K562 (cell line): ENCODE results near the gene GJD4. TPM values are rescaled to one million over a fixed set of nuclear protein-coding genes. Genes with fewer than 3 reads are reported as not detected.

Experiments used
- ATAC-seq: fragments of 200-7000 bp; cut with Tn5 transposase; 3 replicates; pipeline ENCODE4 v1.9.1; 2020; ENCODE audit warnings: moderate library complexity
- BruUV-seq: library from RNA; stranded (reverse); fragments of 400-500 nt; replicated peaks from 2 replicates; lab custom pipeline; 2021; lab: Mats Ljungman, UMichigan
- CTCF ChIA-PET: fragments of 300-600 bp; formaldehyde crosslinking; extraction: SDS; loops from one replicate; lab custom pipeline; 2021; ENCODE audit warnings: low intra/inter-chr PET ratio; lab: Yijun Ruan, JAX
- POLR2A ChIA-PET: fragments of 300-600, 350-650 bp; sonication (Branson Sonifier 250); formaldehyde crosslinking; extraction: SDS; loops from one replicate; lab custom pipeline; 2021; ENCODE audit warnings: antibody characterized with exemption, inconsistent platforms; lab: Yijun Ruan, JAX
- DNase-seq, 4 experiments: peaks; one replicate each; pipeline versions ENCODE4 v3.0.0 to v3.0.0-alpha.2; 2011 to 2018; ENCODE audit warnings: low spot score in 3 of 4, mixed read lengths in 3 of 4; ENCODE audit errors: extremely low read depth in 1 of 4
- FAIRE-seq: peaks from 2 replicates; lab custom pipeline; 2011; peaks lifted over from hg19 to GRCh38; lab: Jason Lieb, UNC
- H2AFZ ChIP-seq: 2 replicates; pipeline ENCODE4 v1.6.0; 2011; ENCODE audit warnings: low read depth, low read length, control low read depth, inconsistent platforms
- H3K27ac ChIP-seq: fragments of 200-600 bp; 3 replicates; pipeline ENCODE4 v1.8.0; 2011; ENCODE audit warnings: low read depth, mild to moderate bottlenecking, control low read depth, inconsistent platforms, low read length, moderate library complexity, mixed read lengths; ENCODE audit errors: extremely low read depth
- H3K27me3 ChIP-seq, 2 experiments: fragments of 300-600 bp in 1 of 2; 2 replicates in 1 of 2; 3 replicates in 1 of 2; pipeline versions ENCODE4 v1.6.0 to v1.8.0; 2011; ENCODE audit warnings: inconsistent platforms in 2 of 2, low read length in 2 of 2, mild to moderate bottlenecking in 1 of 2, mixed read lengths in 1 of 2, moderate library complexity in 1 of 2; ENCODE audit not compliant: control insufficient read depth in 2 of 2, insufficient read depth in 2 of 2
- H3K36me3 ChIP-seq: fragments of 300-600 bp; 3 replicates; pipeline ENCODE4 v1.8.0; 2011; ENCODE audit warnings: mild to moderate bottlenecking, low read length, inconsistent platforms; ENCODE audit not compliant: control insufficient read depth, insufficient read depth
- H3K4me1 ChIP-seq, 2 experiments: fragments of 200-600 bp in 1 of 2; replicated peaks in 1 of 2; 2 replicates in 1 of 2; 3 replicates in 1 of 2; pipeline versions ENCODE4 v1.5.1 to v1.8.0; 2011; ENCODE audit warnings: inconsistent platforms in 2 of 2, low read length in 2 of 2, mild to moderate bottlenecking in 1 of 2, mixed read lengths in 1 of 2, moderate library complexity in 1 of 2; ENCODE audit not compliant: control insufficient read depth in 2 of 2, insufficient read depth in 2 of 2
- H3K4me2 ChIP-seq: 2 replicates; pipeline ENCODE4 v1.6.1; 2011; ENCODE audit warnings: low read length, control low read depth, inconsistent platforms, mixed read lengths; ENCODE audit not compliant: insufficient read depth
- H3K4me3 ChIP-seq: fragments of 200-600 bp; sonication (generic), shearing (Covaris generic); 2 replicates; pipeline ENCODE4 v1.5.1; 2016; ENCODE audit warnings: control low read depth, inconsistent platforms
- H3K79me2 ChIP-seq: fragments of 200-600 bp; 3 replicates; pipeline ENCODE4 v1.8.0; 2011; ENCODE audit warnings: low read length, inconsistent platforms; ENCODE audit not compliant: control insufficient read depth, insufficient read depth
- H3K9ac ChIP-seq, 2 experiments: 2 replicates each; pipeline versions ENCODE4 v1.6.0 to v1.6.1; 2011; ENCODE audit warnings: low read depth in 2 of 2, low read length in 2 of 2, control low read depth in 1 of 2, inconsistent platforms in 1 of 2, mild to moderate bottlenecking in 1 of 2, mixed read lengths in 1 of 2; ENCODE audit not compliant: insufficient read depth in 1 of 2
- H3K9me1 ChIP-seq: one replicate; pipeline ENCODE4 v1.6.0; 2011; ENCODE audit warnings: inconsistent platforms, mild to moderate bottlenecking, low read length, moderate library complexity; ENCODE audit not compliant: control insufficient read depth, insufficient read depth
- H3K9me3 ChIP-seq: replicated peaks from 2 replicates; pipeline ENCODE4 v1.5.1; 2011; ENCODE audit warnings: low read depth, low read length, inconsistent platforms; ENCODE audit not compliant: control insufficient read depth, insufficient read depth
- H4K20me1 ChIP-seq: replicated peaks from 2 replicates; pipeline ENCODE4 v1.6.1; 2011; ENCODE audit warnings: low read length, inconsistent platforms, mixed read lengths; ENCODE audit not compliant: control insufficient read depth, insufficient read depth
- POLR2AphosphoS2 ChIP-seq: IDR thresholded peaks from 2 replicates; pipeline ENCODE4 v1.6.1; 2012; ENCODE audit warnings: low read length, improper control_type of control experiment
- POLR2G ChIP-seq: fragments of 200-400 bp; formaldehyde crosslinking; IDR thresholded peaks from 2 replicates; pipeline ENCODE4 v1.6.1; 2017; ENCODE audit warnings: low read depth, mild to moderate bottlenecking, antibody characterized with exemption, low read length, moderate library complexity
- RAD51 ChIP-seq: fragments of 450-650 bp; IDR thresholded peaks from 2 replicates; pipeline ENCODE4 v1.7.1; 2016; ENCODE audit warnings: low read depth, mild to moderate bottlenecking, borderline replicate concordance
- TRIM24 ChIP-seq, 2 experiments: fragments of 450-650 bp; IDR thresholded peaks; 2 replicates each; pipeline ENCODE4 v1.6.1; 2016
- ZNF143 ChIP-seq: sonication (generic); formaldehyde crosslinking; IDR thresholded peaks from 2 replicates; pipeline ENCODE4 v1.9.0; 2022; ENCODE audit warnings: mild to moderate bottlenecking, missing genetic modification reagents
- WGBS: fragments of 100-300 bp; shearing (Covaris generic); methylation state at CpG from one replicate; pipeline ENCODE4 v1.1.6; 2016; ENCODE audit warnings: low coverage, mixed read lengths; ENCODE audit not compliant: insufficient coverage; ENCODE audit errors: missing lambda C conversion rate; 5-methylcytosine and 5-hydroxymethylcytosine counted together
- in situ Hi-C: fragments of 300-500 bp; cut with MboI; formaldehyde crosslinking; loops from 4 replicates; pipeline ENCODE4 v1.15.0; 2018; ENCODE audit warnings: inconsistent platforms, mixed read lengths
- intact Hi-C: fragments of 100-400 bp; cut with micrococcal nuclease; formaldehyde crosslinking; loops from 2 replicates; pipeline ENCODE4 v1.14.2; 2022
- polyA plus RNA-seq, 8 experiments: library from polyadenylated mRNA; depleted of rRNA in 4 of 8; stranded (reverse) in 5 of 8; unstranded in 3 of 8; fragments of >200 nt; fragmentation: Nextera tagmentation in 2 of 8; fragmentation: Illumina TruSeq in 1 of 8; extraction: Ambion mirVana in 2 of 8; extraction: Trizol in 1 of 8; gene quantifications; 2 replicates each; pipeline versions ENCODE4 v1.2.1 to v1.2.3, GENCODE V29; 2011 to 2014; ENCODE audit warnings: inconsistent platforms in 1 of 8, missing spikeins in 1 of 8
- total RNA-seq, 7 experiments: library from RNA; depleted of rRNA in 6 of 7; stranded (reverse); fragments of >200 nt in 6 of 7; fragmentation: Illumina TruSeq in 2 of 7; extraction: Trizol in 2 of 7; gene quantifications; 2 replicates each; pipeline versions ENCODE4 v1.2.1 to v1.2.3, GENCODE V29; 2011 to 2021; ENCODE audit warnings: low replicate concordance in 1 of 7

The GJD4 gene
- total and polyA plus RNA-seq, 9 of the 15 experiments (the other 6 are each of a cell fraction or from before 2014, with no cell fraction given), result not detected

DNA sequence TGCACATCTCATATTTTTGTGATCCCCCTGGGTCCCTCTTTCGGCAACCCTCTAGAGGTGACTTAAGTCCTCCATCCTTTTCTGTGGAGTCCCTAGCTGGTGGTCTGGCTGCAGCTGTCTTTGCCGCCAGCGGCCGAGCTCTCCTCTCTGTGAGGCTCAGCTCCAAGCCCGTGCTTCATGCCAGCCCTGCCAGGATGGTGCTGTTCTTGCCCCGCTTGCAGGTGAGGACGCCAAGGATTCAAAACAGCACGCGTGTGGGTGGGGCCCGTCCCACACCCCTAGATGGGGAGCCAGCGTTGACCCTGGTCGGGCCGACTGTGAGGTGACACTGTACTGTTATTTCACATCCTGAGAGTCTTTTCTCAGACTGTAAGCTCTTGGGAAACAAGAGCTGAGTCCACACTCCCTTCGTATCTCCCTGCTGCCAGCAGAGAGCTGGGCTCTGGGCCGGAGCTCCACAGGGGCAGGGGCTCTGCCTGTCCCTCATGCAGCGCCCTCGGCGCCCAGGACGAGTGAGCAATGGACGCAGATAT is 36.6 kb upstream of the GJD4 start:
- Histone ChIP-seq H3K27me3 (no peaks in the 10 kb centered on the region), H3K4me1 (no peaks in the 10 kb centered on the region; a peak in 1 of 5 replicates), H3K4me3 (no peak overlapping the region), H3K36me3 (peaks cover 55% of the 10 kb centered on the region; the same call in 2 of the 3 replicates), H3K4me2 (no peak overlapping the region), H2AFZ (no peak overlapping the region), H3K27ac (no peak overlapping the region), H3K9ac (no peak overlapping the region), H3K79me2 (peaks cover 6% of the 10 kb centered on the region; the same call in 1 of the 3 replicates), H4K20me1 (no peaks in the 10 kb centered on the region), H3K9me1 (no peaks in the 10 kb centered on the region), H3K9me3 (no peaks in the 10 kb centered on the region)
- in situ Hi-C loops, result loop anchor here (25.0 kb wide), 1 partner anchor 331 kb away; no protein-coding TSS in a partner anchor
- ChIA-PET POLR2A (interaction anchor here (0.7 kb wide), 1 partner anchor 9 kb away, joined by 5 read pairs; no protein-coding TSS in a partner anchor), CTCF (no interaction called here)
- TF ChIP-seq POLR2AphosphoS2 (no peak), POLR2G (peak; percentile 39)
- no peak for DNase-seq
- no TSS peak for BruUV-seq
- WGBS, result 90% methylated on average over 18 of the region's 20 CpGs
- intact Hi-C loops, result no loop called here
- no peak for FAIRE-seq
- ATAC-seq, result no peak

GRCh38 chr10:35569111-35569707 is 35.9 kb upstream of the GJD4 start:
- Histone ChIP-seq H3K4me1 (no peaks in the 10 kb centered on the region; a peak in 1 of 5 replicates), H3K27me3 (no peaks in the 10 kb centered on the region), H3K36me3 (peaks cover 55% of the 10 kb centered on the region; the same call in 2 of the 3 replicates), H3K9me1 (no peaks in the 10 kb centered on the region), H4K20me1 (no peaks in the 10 kb centered on the region), H3K27ac (no peak overlapping the region), H3K4me3 (no peak overlapping the region), H2AFZ (no peak overlapping the region)
- CTCF ChIA-PET, result no interaction called here
- intact Hi-C loops, result no loop called here
- no peak for ATAC-seq
- in situ Hi-C loops, result loop anchor here (25.0 kb wide), 1 partner anchor 332 kb away; no protein-coding TSS in a partner anchor
- TF ChIP-seq ZNF143 (CRISPR knock-in tag) (no peak), TRIM24 (IDR thresholded peaks at IDR 0.05) (no peak), RAD51 (no peak)
- TF ChIP-seq, all 486 proteins: peak for 0
- no peak overlapping the region for H3K9ac ChIP-seq
- no TSS peak for BruUV-seq
- H3K9me3 ChIP-seq, result no peaks in the 10 kb centered on the region
- peaks cover 2% of the 10 kb centered on the region; the same call in 1 of the 3 replicates for H3K79me2 ChIP-seq
- H3K4me2 ChIP-seq, result no peak overlapping the region
- DNase-seq (no peak), FAIRE-seq (no peak)
- WGBS, result 92% methylated on average over 15 of the region's 19 CpGs
- POLR2A ChIA-PET, result interaction anchor here (0.6 kb wide), 1 partner anchor 17 kb away, joined by 3 read pairs; no protein-coding TSS in a partner anchor
